ENCODE data around the gene DNAI2. TPM values are rescaled to one million over a fixed set of nuclear protein-coding genes. Genes with fewer than 3 reads are reported as not detected.

DNAI2 gene
- total RNA-seq, 1 experiment from 2014 or later = not detected

DNA sequence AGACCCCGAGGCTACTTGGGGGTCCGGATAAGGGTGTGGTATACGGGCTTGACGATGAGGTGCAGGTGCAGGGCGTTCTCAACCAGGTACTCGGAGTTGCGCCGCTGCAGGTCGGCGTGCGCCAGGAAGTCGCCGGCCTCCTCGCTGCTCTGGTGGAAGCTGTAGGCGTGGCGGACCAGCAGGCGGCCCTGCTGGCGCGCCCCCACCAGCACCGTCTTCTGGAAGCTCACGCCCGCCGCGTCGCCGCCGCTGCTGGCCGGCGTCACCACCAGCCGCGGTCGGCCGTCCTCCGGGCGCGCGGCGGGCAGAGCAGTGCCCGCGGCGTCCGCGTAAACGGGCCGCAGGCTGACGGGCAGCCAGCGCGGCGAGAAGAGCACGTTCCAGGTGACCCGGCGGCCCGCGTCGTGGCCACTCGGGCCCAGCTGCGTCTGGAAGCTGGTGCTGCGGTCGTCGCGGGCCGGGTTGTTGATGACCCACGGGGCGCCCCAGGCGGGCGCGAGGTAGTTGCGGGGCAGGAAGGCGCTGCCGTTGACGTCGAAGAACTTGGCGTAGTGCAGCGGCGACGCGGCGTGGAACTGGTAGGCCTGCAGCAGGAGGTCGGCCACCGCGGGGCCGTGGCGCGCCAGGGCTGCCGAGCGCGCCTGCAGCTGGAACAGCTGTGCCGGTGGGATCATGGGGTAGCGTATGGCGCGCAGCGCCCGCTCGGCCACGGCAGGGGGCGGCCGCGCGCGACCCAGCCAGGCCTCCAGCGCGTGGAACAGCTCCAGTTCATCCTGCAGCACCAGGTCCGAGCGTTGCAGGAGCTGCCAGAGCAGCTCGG is 82.8 kb downstream of the DNAI2 start:
- H3K27me3 ChIP-seq (ENCODE audit: insufficient read depth, low read length) = no peaks in the 10 kb centered on the region
- H3K27ac ChIP-seq (ENCODE audit: low read depth, low read length) = no peak overlapping the region
- no peak for TF ChIP-seq RAD21 (IDR thresholded peaks at IDR 0.05; ENCODE audit: low read depth)
- H3K9me2 ChIP-seq (ENCODE audit: insufficient read depth) = no peaks in the 10 kb centered on the region
- DNase-seq (ENCODE audit: low read depth, low spot score) (no peak), ATAC-seq (no peak)
- intact Hi-C loops (cut with micrococcal nuclease) = no loop called here
- no peak overlapping the region for H3K9ac ChIP-seq (ENCODE audit: low read length)
- RAD21 ChIA-PET (ENCODE audit: low non-redundant PET in 1 of 2, low total read pairs in 2 of 2, uncharacterized antibody in 2 of 2, unreplicated experiment in 2 of 2) = no interaction called here
- H3K4me2 ChIP-seq (ENCODE audit: low read length) = no peak overlapping the region
- H3K4me1 ChIP-seq (ENCODE audit: control insufficient read depth in 1 of 2, insufficient read depth in 2 of 2, low read length in 2 of 2) = peaks cover 7 to 20% of the 10 kb centered on the region in 2 experiments; a peak in 3 of 4 replicates
- H3K9me3 ChIP-seq (ENCODE audit: control insufficient read depth in 1 of 2, insufficient read depth in 1 of 2, low read depth in 1 of 2, low read length in 2 of 2) = no peaks in the 10 kb centered on the region
- CTCF ChIA-PET = interaction anchor here (1.1 to 3.3 kb wide), 2 partner anchors 11 to 60 kb away, joined by 3 to 16 read pairs; partner anchors contain the start of gene GPR142
- no peak overlapping the region for H3K4me3 ChIP-seq (replicated peaks in 1 of 2; ENCODE audit: low read depth in 1 of 2, low read length in 2 of 2)
- BruUV-seq (replicated peaks) = no TSS peak
- H3K79me2 ChIP-seq (ENCODE audit: insufficient read depth, low read length) = no peaks in the 10 kb centered on the region
- no peaks in the 10 kb centered on the region for H4K20me1 ChIP-seq (ENCODE audit: insufficient read depth)
- H3K36me3 ChIP-seq (ENCODE audit: control insufficient read depth in 1 of 2, insufficient read depth in 2 of 2, low read length in 2 of 2) = no peaks in the 10 kb centered on the region
- POLR2A ChIA-PET = no interaction called here
- H2AFZ ChIP-seq (ENCODE audit: low read depth, low read length, poor library complexity, severe bottlenecking) = no peak overlapping the region

DNA sequence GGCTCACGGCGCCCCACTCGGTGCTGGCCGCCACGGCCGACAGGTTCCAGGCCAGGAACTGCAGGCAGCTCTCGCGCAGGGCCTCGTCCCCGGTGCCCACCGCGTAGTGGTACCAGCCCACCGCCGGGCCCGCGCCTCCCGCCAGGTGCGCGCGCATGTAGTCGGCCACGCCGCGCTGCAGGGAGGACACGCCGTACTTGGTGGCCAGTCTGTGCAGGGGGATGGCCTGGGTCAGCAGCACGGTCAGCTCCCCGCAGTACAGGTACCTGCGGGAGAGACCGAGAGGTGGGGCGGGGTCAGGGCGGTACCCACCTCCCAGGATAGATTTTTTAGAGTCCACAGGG is 83.4 kb downstream of the DNAI2 start:
- TF ChIP-seq EZH2phosphoT487 (IDR thresholded peaks at IDR 0.05; ENCODE audit: borderline replicate concordance) = no peak
- TF ChIP-seq, protein P1, sequence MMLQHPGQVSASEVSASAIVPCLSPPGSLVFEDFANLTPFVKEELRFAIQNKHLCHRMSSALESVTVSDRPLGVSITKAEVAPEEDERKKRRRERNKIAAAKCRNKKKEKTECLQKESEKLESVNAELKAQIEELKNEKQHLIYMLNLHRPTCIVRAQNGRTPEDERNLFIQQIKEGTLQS (IDR thresholded peaks at IDR 0.05) = no peak
- TF ChIP-seq RAD21 (IDR thresholded peaks at IDR 0.05; ENCODE audit: low read depth) = no peak
- TF ChIP-seq POLR2A (IDR thresholded peaks at IDR 0.05; ENCODE audit: borderline replicate concordance, extremely low read depth, insufficient read depth, insufficient read length) = no peak
- no peak for TF ChIP-seq CBX3 (IDR thresholded peaks at IDR 0.05; ENCODE audit: low read depth)
- TF ChIP-seq, protein P2, sequence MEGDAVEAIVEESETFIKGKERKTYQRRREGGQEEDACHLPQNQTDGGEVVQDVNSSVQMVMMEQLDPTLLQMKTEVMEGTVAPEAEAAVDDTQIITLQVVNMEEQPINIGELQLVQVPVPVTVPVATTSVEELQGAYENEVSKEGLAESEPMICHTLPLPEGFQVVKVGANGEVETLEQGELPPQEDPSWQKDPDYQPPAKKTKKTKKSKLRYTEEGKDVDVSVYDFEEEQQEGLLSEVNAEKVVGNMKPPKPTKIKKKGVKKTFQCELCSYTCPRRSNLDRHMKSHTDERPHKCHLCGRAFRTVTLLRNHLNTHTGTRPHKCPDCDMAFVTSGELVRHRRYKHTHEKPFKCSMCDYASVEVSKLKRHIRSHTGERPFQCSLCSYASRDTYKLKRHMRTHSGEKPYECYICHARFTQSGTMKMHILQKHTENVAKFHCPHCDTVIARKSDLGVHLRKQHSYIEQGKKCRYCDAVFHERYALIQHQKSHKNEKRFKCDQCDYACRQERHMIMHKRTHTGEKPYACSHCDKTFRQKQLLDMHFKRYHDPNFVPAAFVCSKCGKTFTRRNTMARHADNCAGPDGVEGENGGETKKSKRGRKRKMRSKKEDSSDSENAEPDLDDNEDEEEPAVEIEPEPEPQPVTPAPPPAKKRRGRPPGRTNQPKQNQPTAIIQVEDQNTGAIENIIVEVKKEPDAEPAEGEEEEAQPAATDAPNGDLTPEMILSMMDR (IDR thresholded peaks at IDR 0.05 in 2 of 3, conservative IDR thresholded peaks at IDR 0.05 in 1 of 3; ENCODE audit: borderline replicate concordance in 1 of 3, insufficient read depth in 1 of 3, low read depth in 2 of 3, low read length in 2 of 3) = no peak
- TF ChIP-seq EGR1 (IDR thresholded peaks at IDR 0.05; ENCODE audit: low read depth) = no peak
- no peak for TF ChIP-seq SRF (IDR thresholded peaks at IDR 0.05; ENCODE audit: low read depth)
- ChIA-PET CTCF (interaction anchor here (1.1 to 3.3 kb wide), 2 partner anchors 11 to 61 kb away, joined by 3 to 16 read pairs; partner anchors contain the start of gene GPR142), RAD21 (ENCODE audit: low non-redundant PET in 1 of 2, low total read pairs in 2 of 2, uncharacterized antibody in 2 of 2, unreplicated experiment in 2 of 2) (no interaction called here), POLR2A (no interaction called here)
- intact Hi-C loops (cut with micrococcal nuclease) = no loop called here
- H3K27ac ChIP-seq (ENCODE audit: low read depth, low read length) = no peak overlapping the region
- H3K9me2 ChIP-seq (ENCODE audit: insufficient read depth) = no peaks in the 10 kb centered on the region
- no peak for DNase-seq (ENCODE audit: low read depth, low spot score)
- no peaks in the 10 kb centered on the region for H3K9me3 ChIP-seq (ENCODE audit: control insufficient read depth in 1 of 2, insufficient read depth in 1 of 2, low read depth in 1 of 2, low read length in 2 of 2)
- ATAC-seq = no peak
- H2AFZ ChIP-seq (ENCODE audit: low read depth, low read length, poor library complexity, severe bottlenecking) = no peak overlapping the region
- H3K27me3 ChIP-seq (ENCODE audit: insufficient read depth, low read length) = no peaks in the 10 kb centered on the region
- no peaks in the 10 kb centered on the region for H4K20me1 ChIP-seq (ENCODE audit: insufficient read depth)
- no peak overlapping the region for H3K4me3 ChIP-seq (replicated peaks in 1 of 2; ENCODE audit: low read depth in 1 of 2, low read length in 2 of 2)
- H3K9ac ChIP-seq (ENCODE audit: low read length) = no peak overlapping the region
- no peaks in the 10 kb centered on the region for H3K79me2 ChIP-seq (ENCODE audit: insufficient read depth, low read length)
- H3K4me2 ChIP-seq (ENCODE audit: low read length) = no peak overlapping the region
- BruUV-seq (replicated peaks) = no TSS peak
- peaks cover 7 to 21% of the 10 kb centered on the region in 2 experiments; a peak in 3 of 4 replicates for H3K4me1 ChIP-seq (ENCODE audit: control insufficient read depth in 1 of 2, insufficient read depth in 2 of 2, low read length in 2 of 2)
- no peaks in the 10 kb centered on the region for H3K36me3 ChIP-seq (ENCODE audit: control insufficient read depth in 1 of 2, insufficient read depth in 2 of 2, low read length in 2 of 2)

Data from HCT116 (cell line).